CD14-positive monocyte (primary cell): ENCODE results near the gene SH3PXD2A. TPM values are rescaled to one million over a fixed set of nuclear protein-coding genes. Genes with fewer than 3 reads are reported as not detected.

Source experiments
- DNase-seq, 3 donors: peaks; one replicate each; pipeline ENCODE4 v3.0.0-alpha.2; 2011 to 2022
- H2AFZ ChIP-seq: 2 replicates; pipeline ENCODE4 v1.6.0; 2012; ENCODE audit warnings: mild to moderate bottlenecking, low read depth, low read length, inconsistent platforms; ENCODE audit not compliant: insufficient read depth, poor library complexity, severe bottlenecking
- H3K27ac ChIP-seq, 2 donors: 1 replicate in 1 of 2; 2 replicates in 1 of 2; pipeline ENCODE4 v1.5.1; 2012 to 2013; ENCODE audit warnings: low read length in 2 of 2, control low read depth in 1 of 2, inconsistent platforms in 1 of 2, low read depth in 1 of 2, mild to moderate bottlenecking in 1 of 2
- H3K27me3 ChIP-seq, 2 donors: one replicate each; pipeline versions ENCODE4 v1.6.0 to v1.6.1; 2011 to 2013; ENCODE audit warnings: low read length in 2 of 2; ENCODE audit not compliant: control insufficient read depth in 2 of 2, insufficient read depth in 2 of 2
- H3K36me3 ChIP-seq, 2 donors: replicated peaks in 1 of 2; 1 replicate in 1 of 2; 2 replicates in 1 of 2; pipeline versions ENCODE4 v1.5.1 to v1.6.1; 2012 to 2013; ENCODE audit warnings: low read length in 2 of 2, control low read depth in 1 of 2, inconsistent platforms in 1 of 2, mild to moderate bottlenecking in 1 of 2; ENCODE audit not compliant: insufficient read depth in 2 of 2, control insufficient read depth in 1 of 2
- H3K4me1 ChIP-seq, 2 donors: 1 replicate in 1 of 2; 2 replicates in 1 of 2; pipeline versions ENCODE4 v1.5.1 to v1.6.1; 2012 to 2013; ENCODE audit warnings: low read length in 2 of 2, control low read depth in 1 of 2, inconsistent platforms in 1 of 2, mild to moderate bottlenecking in 1 of 2, moderate library complexity in 1 of 2; ENCODE audit not compliant: insufficient read depth in 2 of 2, control insufficient read depth in 1 of 2
- H3K4me2 ChIP-seq: replicated peaks from 2 replicates; pipeline ENCODE3; 2012; ENCODE audit warnings: low read length, moderate library complexity, mild to moderate bottlenecking; ENCODE audit not compliant: poor library complexity, severe bottlenecking; ENCODE audit errors: extremely low read depth
- H3K4me3 ChIP-seq, 3 experiments: fragments of 200-600 bp in 1 of 3; sonication (generic) in 1 of 3; replicated peaks in 1 of 3; 1 replicate in 2 of 3; 2 replicates in 1 of 3; pipeline ENCODE4 v1.5.1; 2011 to 2013; ENCODE audit warnings: low read length in 3 of 3, mild to moderate bottlenecking in 3 of 3, control low read depth in 2 of 3, low read depth in 2 of 3, inconsistent platforms in 1 of 3, moderate library complexity in 1 of 3
- H3K79me2 ChIP-seq: 2 replicates; pipeline ENCODE4 v1.6.0; 2012; ENCODE audit warnings: mild to moderate bottlenecking, control low read depth, inconsistent platforms, low read length, moderate library complexity; ENCODE audit not compliant: insufficient read depth
- H3K9ac ChIP-seq: 2 replicates; pipeline ENCODE4 v1.6.0; 2017; ENCODE audit warnings: low read length, mild to moderate bottlenecking; ENCODE audit not compliant: insufficient read depth, poor library complexity, severe bottlenecking
- H3K9me3 ChIP-seq, 2 donors: replicated peaks in 1 of 2; 1 replicate in 1 of 2; 2 replicates in 1 of 2; pipeline versions ENCODE4 v1.5.1 to v1.6.1; 2012 to 2013; ENCODE audit warnings: low read length in 2 of 2, control low read depth in 1 of 2; ENCODE audit not compliant: control insufficient read depth in 1 of 2, insufficient read depth in 1 of 2
- H4K20me1 ChIP-seq: 2 replicates; pipeline ENCODE4 v1.6.0; 2012; ENCODE audit warnings: mild to moderate bottlenecking, low read length, control low read depth, moderate library complexity; ENCODE audit not compliant: insufficient read depth
- H3K27ac Mint-ChIP-seq, 7 donors: one replicate each; pipeline ENCODE4 v1.8.0; 2020; ENCODE audit warnings: mild to moderate bottlenecking in 7 of 7, mixed read lengths in 7 of 7, moderate library complexity in 6 of 7, inconsistent platforms in 2 of 7
- H3K27me3 Mint-ChIP-seq, 3 donors: one replicate each; pipeline ENCODE4 v1.8.0; 2021 to 2022; ENCODE audit warnings: low read depth in 3 of 3, mild to moderate bottlenecking in 3 of 3, mixed read lengths in 3 of 3, moderate library complexity in 3 of 3, inconsistent platforms in 1 of 3
- H3K36me3 Mint-ChIP-seq, 2 donors: one replicate each; pipeline ENCODE4 v1.8.0; 2020; ENCODE audit warnings: mixed read lengths in 2 of 2, inconsistent platforms in 1 of 2, mild to moderate bottlenecking in 1 of 2
- H3K4me1 Mint-ChIP-seq: one replicate; pipeline ENCODE4 v1.8.0; 2020; ENCODE audit warnings: mild to moderate bottlenecking, mixed read lengths
- H3K4me3 Mint-ChIP-seq, 2 donors: one replicate each; pipeline ENCODE4 v1.8.0; 2020; ENCODE audit warnings: mild to moderate bottlenecking in 2 of 2, mixed read lengths in 2 of 2, moderate library complexity in 1 of 2
- H3K9me3 Mint-ChIP-seq, 7 donors: one replicate each; pipeline ENCODE4 v1.8.0; 2020 to 2022; ENCODE audit warnings: mixed read lengths in 7 of 7, mild to moderate bottlenecking in 6 of 7, moderate library complexity in 6 of 7, inconsistent platforms in 2 of 7
- WGBS: methylation state at CpG from one replicate; pipeline ENCODE4 v1.1.5; 2013; ENCODE audit warnings: missing lambda C conversion rate; ENCODE audit not compliant: insufficient coverage; 5-methylcytosine and 5-hydroxymethylcytosine counted together
- intact Hi-C, 2 donors: fragments of 100-400 bp; cut with micrococcal nuclease; formaldehyde crosslinking; loops; one replicate each; pipeline versions ENCODE4 v1.15.0 to v1.15.1; 2023
- polyA plus RNA-seq, 3 donors: library from polyadenylated mRNA; depleted of rRNA in 1 of 3; unstranded in 2 of 3; stranded (reverse) in 1 of 3; fragments of 300-500 nt in 2 of 3; fragments of >200 nt in 1 of 3; fragmentation: Illumina TruSeq in 2 of 3; gene quantifications; 1 replicate in 2 of 3; 2 replicates in 1 of 3; pipeline ENCODE4 v1.2.3, GENCODE V29; 2012 to 2021
- TF ChIP-seq, protein P1 (sequence below): fragments of 200-600 bp; IDR thresholded peaks from one replicate; pipeline ENCODE4 v1.8.0; 2022; ENCODE audit warnings: antibody characterized with exemption, mild to moderate bottlenecking

SH3PXD2A gene
- polyA plus RNA-seq, 3 donors: 0.01 to 0.76 (median 0.05) TPM

DNA sequence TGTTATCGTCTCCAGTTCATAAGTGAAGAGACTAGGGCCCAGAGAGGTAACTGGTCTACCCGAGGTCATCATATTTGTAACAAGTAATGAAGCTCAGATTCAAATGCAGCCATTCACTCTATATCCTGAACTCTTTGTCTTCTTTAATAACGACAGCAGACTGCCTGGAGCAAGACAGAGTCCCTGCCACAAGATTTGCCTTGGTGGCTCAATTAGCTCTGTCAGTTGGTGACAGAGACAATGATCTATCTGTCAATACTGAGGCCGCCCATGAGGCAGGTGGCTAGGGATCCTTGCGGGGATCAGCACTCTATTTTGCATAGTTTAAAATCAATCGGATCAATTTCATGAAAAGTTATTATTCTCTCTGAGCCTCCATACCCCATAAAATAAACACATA lies 43.9 kb downstream of the SH3PXD2A start:
- Histone ChIP-seq H3K27ac (no peak overlapping the region), H4K20me1 (no peaks in the 10 kb centered on the region), H3K27me3 (no peaks in the 10 kb centered on the region), H2AFZ (no peak overlapping the region), H3K36me3 (no peaks in the 10 kb centered on the region), H3K9ac (no peak overlapping the region), H3K4me3 (no peak overlapping the region), H3K4me1 (no peaks in the 10 kb centered on the region), H3K9me3 (no peaks in the 10 kb centered on the region), H3K79me2 (no peaks in the 10 kb centered on the region), H3K4me2 (no peak overlapping the region)
- Mint-ChIP-seq H3K4me3 (no peak overlapping the region), H3K9me3 (no peaks in the 10 kb centered on the region), H3K27ac (no peak overlapping the region), H3K36me3 (no peaks in the 10 kb centered on the region), H3K4me1 (no peaks in the 10 kb centered on the region), H3K27me3 (peaks cover 0 to 3% (median 2%) of the 10 kb centered on the region in 3 donors)
- 96% methylated on average over 3 of the region's 6 CpGs for WGBS
- no peak for DNase-seq
- intact Hi-C loops: no loop called here
- TF ChIP-seq, protein P1, sequence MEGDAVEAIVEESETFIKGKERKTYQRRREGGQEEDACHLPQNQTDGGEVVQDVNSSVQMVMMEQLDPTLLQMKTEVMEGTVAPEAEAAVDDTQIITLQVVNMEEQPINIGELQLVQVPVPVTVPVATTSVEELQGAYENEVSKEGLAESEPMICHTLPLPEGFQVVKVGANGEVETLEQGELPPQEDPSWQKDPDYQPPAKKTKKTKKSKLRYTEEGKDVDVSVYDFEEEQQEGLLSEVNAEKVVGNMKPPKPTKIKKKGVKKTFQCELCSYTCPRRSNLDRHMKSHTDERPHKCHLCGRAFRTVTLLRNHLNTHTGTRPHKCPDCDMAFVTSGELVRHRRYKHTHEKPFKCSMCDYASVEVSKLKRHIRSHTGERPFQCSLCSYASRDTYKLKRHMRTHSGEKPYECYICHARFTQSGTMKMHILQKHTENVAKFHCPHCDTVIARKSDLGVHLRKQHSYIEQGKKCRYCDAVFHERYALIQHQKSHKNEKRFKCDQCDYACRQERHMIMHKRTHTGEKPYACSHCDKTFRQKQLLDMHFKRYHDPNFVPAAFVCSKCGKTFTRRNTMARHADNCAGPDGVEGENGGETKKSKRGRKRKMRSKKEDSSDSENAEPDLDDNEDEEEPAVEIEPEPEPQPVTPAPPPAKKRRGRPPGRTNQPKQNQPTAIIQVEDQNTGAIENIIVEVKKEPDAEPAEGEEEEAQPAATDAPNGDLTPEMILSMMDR: no peak

DNA sequence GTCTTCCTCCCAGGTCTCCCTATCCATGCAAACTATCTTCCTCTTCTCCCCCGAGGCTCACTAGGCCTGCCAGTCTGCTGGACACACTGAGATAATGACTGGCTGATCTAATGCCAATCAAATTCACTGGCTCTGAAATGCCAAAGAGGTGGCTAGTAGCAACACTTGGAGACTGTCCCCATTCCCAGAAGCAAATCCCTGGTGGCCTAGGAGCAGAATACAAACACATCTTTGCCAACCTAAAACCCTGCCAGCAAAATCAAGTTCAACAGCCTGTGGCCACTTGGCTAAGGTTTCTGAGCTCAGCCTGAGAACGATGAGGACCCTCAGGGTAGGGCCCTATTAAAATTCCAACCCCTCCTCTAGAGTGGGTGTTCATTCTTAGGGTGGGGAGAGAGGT lies 46.6 kb downstream of the SH3PXD2A start:
- H4K20me1 ChIP-seq: no peaks in the 10 kb centered on the region
- Mint-ChIP-seq H3K27ac (no peak overlapping the region), H3K27me3 (peaks cover 2 to 3% (median 2%) of the 10 kb centered on the region in 3 donors), H3K9me3 (no peaks in the 10 kb centered on the region), H3K36me3 (no peaks in the 10 kb centered on the region), H3K4me3 (no peak overlapping the region), H3K4me1 (no peaks in the 10 kb centered on the region)
- no peaks in the 10 kb centered on the region for H3K4me1 ChIP-seq
- H3K27me3 ChIP-seq: no peaks in the 10 kb centered on the region
- H3K4me2 ChIP-seq: no peak overlapping the region
- H3K9ac ChIP-seq: no peak overlapping the region
- no peak for DNase-seq
- no peaks in the 10 kb centered on the region for H3K9me3 ChIP-seq
- no peak overlapping the region for H2AFZ ChIP-seq
- TF ChIP-seq, protein P1: no peak
- no peaks in the 10 kb centered on the region for H3K36me3 ChIP-seq
- no peaks in the 10 kb centered on the region for H3K79me2 ChIP-seq
- intact Hi-C loops: no loop called here
- H3K4me3 ChIP-seq: no peak overlapping the region
- WGBS: 100% methylated on average over 1 of the region's 2 CpGs
- no peak overlapping the region for H3K27ac ChIP-seq
